ENCODE data around the gene RLN1. TPM values are rescaled to one million over a fixed set of nuclear protein-coding genes. Genes with fewer than 3 reads are reported as not detected.
A peak's percentile ranks its signal among the peaks of the same experiment; 100 is the strongest.
"Not testable (repeated sequence)": the region's sequence is repeated elsewhere in the genome, so short reads cannot be mapped to it uniquely, and the experiment has no call there.

The RLN1 gene
- total RNA-seq, 2 experiments from 2014 or later: 0.91 to 1.1 TPM

- Mint-ChIP-seq H3K4me1 (peaks cover 31% of the 10 kb centered on the region), H3K27ac (no peak overlapping the region), H3K4me3 (no peak overlapping the region), H3K36me3 (peaks cover 18% of the 10 kb centered on the region), H3K9me3 (peaks cover 14% of the 10 kb centered on the region), H3K27me3 (no peaks in the 10 kb centered on the region)
- no peak for DNase-seq
Measured at GRCh38 chr9:5354184-5354583, 14.5 kb upstream of the RLN1 start.

- peaks cover 14% of the 10 kb centered on the region for H3K36me3 Mint-ChIP-seq
Measured at GRCh38 chr9:5352637-5353248, 13.1 kb upstream of the RLN1 start.

GRCh38 chr9:5336688-5337087 is 3.0 kb downstream of the RLN1 start:
- no peak for DNase-seq
- Mint-ChIP-seq H3K9me3 (no peaks in the 10 kb centered on the region), H3K36me3 (peaks cover 18% of the 10 kb centered on the region), H3K27me3 (no peaks in the 10 kb centered on the region), H3K27ac (peak overlapping the region; percentile 29), H3K4me3 (peak overlapping the region; percentile 57), H3K4me1 (peaks cover 35% of the 10 kb centered on the region)

More at GRCh38 chr9:5352637-5353248, 13.1 kb upstream of the RLN1 start:
- peaks cover 16% of the 10 kb centered on the region for H3K9me3 Mint-ChIP-seq
- no peak overlapping the region for H3K4me3 Mint-ChIP-seq
- peaks cover 31% of the 10 kb centered on the region for H3K4me1 Mint-ChIP-seq
- peak overlapping the region; percentile 58 for H3K27ac Mint-ChIP-seq
- H3K27me3 Mint-ChIP-seq: no peaks in the 10 kb centered on the region
- no peak for DNase-seq

GRCh38 chr9:5331276-5331675 is 8.4 kb downstream of the RLN1 start:
- Mint-ChIP-seq H3K36me3 (peaks cover 54% of the 10 kb centered on the region), H3K4me1 (peaks cover 33% of the 10 kb centered on the region), H3K9me3 (peaks cover 15% of the 10 kb centered on the region)
- H3K27ac Mint-ChIP-seq, H3K4me3 Mint-ChIP-seq, DNase-seq, H3K27me3 Mint-ChIP-seq: not testable (repeated sequence)

- peak; percentile 22 for DNase-seq
- Mint-ChIP-seq H3K27ac (no peak overlapping the region), H3K36me3 (peaks cover 36% of the 10 kb centered on the region), H3K4me3 (peak overlapping the region; percentile 34), H3K4me1 (peaks cover 14% of the 10 kb centered on the region), H3K9me3 (peaks cover 15% of the 10 kb centered on the region), H3K27me3 (no peaks in the 10 kb centered on the region)
Measured at GRCh38 chr9:5326893-5327548, 12.7 kb downstream of the RLN1 start.

GRCh38 chr9:5326187-5326586 is 13.5 kb downstream of the RLN1 start:
- Mint-ChIP-seq H3K27ac (no peak overlapping the region), H3K4me3 (no peak overlapping the region), H3K27me3 (no peaks in the 10 kb centered on the region), H3K36me3 (peaks cover 32% of the 10 kb centered on the region), H3K4me1 (peaks cover 15% of the 10 kb centered on the region), H3K9me3 (peaks cover 15% of the 10 kb centered on the region)
- DNase-seq: no peak

- not testable (repeated sequence) for H3K9me3 Mint-ChIP-seq, H3K27ac Mint-ChIP-seq, H3K36me3 Mint-ChIP-seq, DNase-seq, H3K4me3 Mint-ChIP-seq, H3K27me3 Mint-ChIP-seq, H3K4me1 Mint-ChIP-seq
Measured at GRCh38 chr9:5321601-5322000, 18.1 kb downstream of the RLN1 start.

GRCh38 chr9:5321058-5321457 is 18.6 kb downstream of the RLN1 start:
- H3K27ac Mint-ChIP-seq: no peak overlapping the region
- no peak for DNase-seq

GRCh38 chr9:5316406-5316805 is 23.3 kb downstream of the RLN1 start:
- H3K4me1 Mint-ChIP-seq, H3K27ac Mint-ChIP-seq, DNase-seq, H3K4me3 Mint-ChIP-seq, H3K27me3 Mint-ChIP-seq: not testable (repeated sequence)
- peaks cover 22% of the 10 kb centered on the region for H3K9me3 Mint-ChIP-seq
- H3K36me3 Mint-ChIP-seq: peaks cover 26% of the 10 kb centered on the region

More at GRCh38 chr9:5321058-5321457, 18.6 kb downstream of the RLN1 start:
- Mint-ChIP-seq H3K36me3 (peaks cover 11% of the 10 kb centered on the region), H3K9me3 (peaks cover 9% of the 10 kb centered on the region), H3K4me3 (no peak overlapping the region), H3K4me1 (peaks cover 6% of the 10 kb centered on the region), H3K27me3 (no peaks in the 10 kb centered on the region)

- no peak overlapping the region for H3K27ac Mint-ChIP-seq
- no peaks in the 10 kb centered on the region for H3K27me3 Mint-ChIP-seq
- peaks cover 26% of the 10 kb centered on the region for H3K36me3 Mint-ChIP-seq
- no peak for DNase-seq
- no peak overlapping the region for H3K4me3 Mint-ChIP-seq
- H3K4me1 Mint-ChIP-seq: no peaks in the 10 kb centered on the region
- H3K9me3 Mint-ChIP-seq: peaks cover 22% of the 10 kb centered on the region
Measured at GRCh38 chr9:5315187-5315923, 24.3 kb downstream of the RLN1 start.

- H3K27ac Mint-ChIP-seq: no peak overlapping the region
- H3K4me3 Mint-ChIP-seq: no peak overlapping the region
- peaks cover 2% of the 10 kb centered on the region for H3K4me1 Mint-ChIP-seq
- no peak for DNase-seq
- peaks cover 13% of the 10 kb centered on the region for H3K9me3 Mint-ChIP-seq
- H3K36me3 Mint-ChIP-seq: peaks cover 16% of the 10 kb centered on the region
- H3K27me3 Mint-ChIP-seq: no peaks in the 10 kb centered on the region
Measured at GRCh38 chr9:5310851-5311250, 28.8 kb downstream of the RLN1 start.

- Mint-ChIP-seq H3K27me3 (no peaks in the 10 kb centered on the region), H3K4me1 (peaks cover 24% of the 10 kb centered on the region), H3K4me3 (no peak overlapping the region), H3K36me3 (no peaks in the 10 kb centered on the region), H3K27ac (no peak overlapping the region), H3K9me3 (no peaks in the 10 kb centered on the region)
- DNase-seq: no peak
Measured at GRCh38 chr9:5305741-5306140, 33.9 kb downstream of the RLN1 start.

- DNase-seq, H3K27me3 Mint-ChIP-seq, H3K9me3 Mint-ChIP-seq, H3K36me3 Mint-ChIP-seq, H3K27ac Mint-ChIP-seq: not testable (repeated sequence)
- Mint-ChIP-seq H3K4me3 (peak within 1 kb of the TSS; percentile 52), H3K4me1 (peaks cover 31% of the 10 kb centered on the region)
Measured at GRCh38 chr9:5303840-5304795, 35.6 kb downstream of the RLN1 start, which contains the start of gene RLN2. Gene RLN2 (minus strand): TSS chr9:5304716. CDS start chr9:5304580, 136 bp downstream.

- Mint-ChIP-seq H3K9me3 (peaks cover 8% of the 10 kb centered on the region), H3K36me3 (peaks cover 11% of the 10 kb centered on the region), H3K27me3 (no peaks in the 10 kb centered on the region), H3K4me1 (peaks cover 28% of the 10 kb centered on the region), H3K27ac (peak overlapping the region; percentile 69), H3K4me3 (peak overlapping the region; percentile 43)
- peak; percentile 2 for DNase-seq
Measured at GRCh38 chr9:5301544-5301943, 38.1 kb downstream of the RLN1 start.

All from activated naive CD8-positive, alpha-beta T cell treated with anti-CD3 and anti-CD28 coated beads for 36 hours (primary cell).